Left ventricle myocardium superior (tissue), 1 donor: Measurements from ENCODE around the gene VSIG2. TPM values are rescaled to one million over a fixed set of nuclear protein-coding genes. Genes with fewer than 3 reads are reported as not detected.
A peak's percentile ranks its signal among the peaks of the same experiment; 100 is the strongest.

Experiments used
- ATAC-seq: fragments of 200-7000 bp; cut with Tn5 transposase; one replicate; pipeline ENCODE4 v1.9.1; 2020; ENCODE audit warnings: mild to moderate bottlenecking, moderate library complexity
- DNase-seq: peaks from one replicate; pipeline ENCODE4 v3.0.0-alpha.2; 2020
- intact Hi-C: fragments of 100-400 bp; cut with micrococcal nuclease; formaldehyde crosslinking; loops from one replicate; pipeline ENCODE4 v1.11.0; 2022
- total RNA-seq: library from RNA; stranded (reverse); fragmentation: NEBNext Ultra II Directional; extraction: Animal tissue kit (Norgen Biotek cat#: 25700); gene quantifications from one replicate; pipeline ENCODE4 v1.2.1, GENCODE V29; 2021
- donor health status: DM: no; HTN: yes; CAD: no; lungs with severe emphysema.

The VSIG2 gene
- total RNA-seq, 1 donor from 2014 or later: 1.1 TPM

GRCh38 chr11:124754309-124754708 lies 2.3 kb upstream of the VSIG2 start:
- intact Hi-C loops: no loop called here
- no peak for DNase-seq
- no peak for ATAC-seq

- DNase-seq: no peak
Observed at GRCh38 chr11:124753624-124754023, 1.6 kb upstream of the VSIG2 start.

GRCh38 chr11:124753205-124753604 lies 1.1 kb upstream of the VSIG2 start:
- ATAC-seq: no peak
- intact Hi-C loops: no loop called here
- DNase-seq: no peak

More at GRCh38 chr11:124753624-124754023, 1.6 kb upstream of the VSIG2 start:
- no peak for ATAC-seq
- intact Hi-C loops: no loop called here

- intact Hi-C loops: no loop called here
- ATAC-seq: no peak
Observed at GRCh38 chr11:124752471-124753102, 532 bp upstream of the VSIG2 start.

GRCh38 chr11:124751391-124751740 lies 689 bp downstream of the VSIG2 start:
- DNase-seq: no peak
- intact Hi-C loops: no loop called here
- ATAC-seq: no peak

More at GRCh38 chr11:124752471-124753102, 532 bp upstream of the VSIG2 start:
- no peak for DNase-seq

- intact Hi-C loops: no loop called here
- no peak for ATAC-seq
- no peak for DNase-seq
Observed at GRCh38 chr11:124749912-124750311, 2.1 kb downstream of the VSIG2 start.

GRCh38 chr11:124748481-124749343 lies 3.3 kb downstream of the VSIG2 start:
- intact Hi-C loops: no loop called here
- ATAC-seq: no peak

GRCh38 chr11:124748100-124748418 lies 4.0 kb downstream of the VSIG2 start:
- no peak for DNase-seq
- intact Hi-C loops: no loop called here
- no peak for ATAC-seq

More at GRCh38 chr11:124748481-124749343, 3.3 kb downstream of the VSIG2 start:
- no peak for DNase-seq

- no peak for DNase-seq
- intact Hi-C loops: no loop called here
- no peak for ATAC-seq
Observed at GRCh38 chr11:124747406-124748099, 4.5 kb downstream of the VSIG2 start.

GRCh38 chr11:124746621-124747243 lies 5.3 kb downstream of the VSIG2 start:
- intact Hi-C loops: no loop called here
- peak; percentile 88 for ATAC-seq
- DNase-seq: peak; percentile 82

- ATAC-seq (no peak), DNase-seq (no peak)
- intact Hi-C loops: no loop called here
Observed at GRCh38 chr11:124745835-124746620, 6.0 kb downstream of the VSIG2 start.

GRCh38 chr11:124745270-124745834 lies 6.7 kb downstream of the VSIG2 start:
- ATAC-seq (no peak), DNase-seq (no peak)
- intact Hi-C loops: no loop called here

GRCh38 chr11:124743050-124743449 lies 9.0 kb downstream of the VSIG2 start:
- ATAC-seq (no peak), DNase-seq (no peak)
- intact Hi-C loops: no loop called here

GRCh38 chr11:124742555-124742954 lies 9.5 kb downstream of the VSIG2 start:
- intact Hi-C loops: no loop called here
- DNase-seq: no peak
- no peak for ATAC-seq

GRCh38 chr11:124740277-124740882 lies 11.7 kb downstream of the VSIG2 start:
- intact Hi-C loops: no loop called here
- peak; percentile 51 for ATAC-seq
- peak; percentile 49 for DNase-seq

GRCh38 chr11:124739479-124740276 lies 12.4 kb downstream of the VSIG2 start, which contains the start of gene NRGN:
TSS of gene NRGN (plus strand) at chr11:124739942. CDS start at chr11:124740085, 143 bp downstream.
- ATAC-seq (peak; percentile 99), DNase-seq (peak; percentile 96)
- intact Hi-C loops: no loop called here

- no peak for DNase-seq
- no peak for ATAC-seq
- intact Hi-C loops: no loop called here
Observed at GRCh38 chr11:124738713-124739478, 13.2 kb downstream of the VSIG2 start.
